Kidney tubule cell (primary cell): ENCODE measurements around the gene ITGB5.

ENCODE experiments used
- DNase-seq: peaks from one replicate; pipeline ENCODE4 v3.0.0-alpha.2; 2018; ENCODE audit warnings: low spot score

Gene ITGB5

GRCh38 chr3:124748560-124749198, 138.5 kb downstream of the ITGB5 start:
- DNase-seq = no peak

DNA sequence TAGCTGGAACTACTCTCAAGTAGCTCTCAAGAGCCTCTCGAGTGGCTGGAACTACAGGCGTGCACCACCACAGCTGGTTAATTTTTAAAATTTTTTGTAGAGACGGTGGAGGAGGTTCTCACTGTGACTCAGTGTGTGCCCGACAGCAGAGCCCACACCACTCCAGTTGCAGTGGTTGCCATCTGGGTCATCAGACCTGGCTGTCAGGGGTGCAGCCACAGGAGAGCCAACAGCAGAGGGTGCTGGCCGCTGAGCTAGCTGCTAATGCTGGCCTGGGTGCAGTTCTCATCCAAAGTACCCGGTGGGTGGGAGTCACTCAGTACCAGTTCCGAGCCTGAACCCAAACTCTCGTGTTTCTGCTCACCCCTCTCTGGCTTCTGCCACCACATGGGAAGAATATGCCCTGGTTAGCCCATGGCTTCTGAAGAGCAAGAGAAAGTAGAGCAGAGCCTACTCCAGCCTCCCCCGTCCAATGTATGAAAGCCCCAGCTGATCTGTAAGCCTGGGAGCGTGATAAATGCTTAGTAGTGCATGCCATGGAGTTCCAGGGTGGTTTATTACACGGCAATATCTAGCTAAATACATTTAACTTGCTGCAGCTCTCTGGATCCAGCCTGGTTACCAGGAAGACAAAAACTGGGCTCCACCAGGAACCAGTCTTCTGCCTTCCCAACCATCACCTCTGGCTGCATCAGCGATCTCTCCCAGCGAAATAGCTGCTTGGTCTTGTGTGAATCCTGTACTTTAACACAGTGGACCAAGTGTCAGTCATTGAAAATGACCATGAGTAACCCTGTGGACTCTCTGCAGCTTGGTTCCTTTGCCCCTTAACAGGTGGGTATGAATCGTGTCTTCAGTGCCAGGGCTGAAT, 139.8 kb downstream of the ITGB5 start:
- peak; percentile 34 for DNase-seq

DNA sequence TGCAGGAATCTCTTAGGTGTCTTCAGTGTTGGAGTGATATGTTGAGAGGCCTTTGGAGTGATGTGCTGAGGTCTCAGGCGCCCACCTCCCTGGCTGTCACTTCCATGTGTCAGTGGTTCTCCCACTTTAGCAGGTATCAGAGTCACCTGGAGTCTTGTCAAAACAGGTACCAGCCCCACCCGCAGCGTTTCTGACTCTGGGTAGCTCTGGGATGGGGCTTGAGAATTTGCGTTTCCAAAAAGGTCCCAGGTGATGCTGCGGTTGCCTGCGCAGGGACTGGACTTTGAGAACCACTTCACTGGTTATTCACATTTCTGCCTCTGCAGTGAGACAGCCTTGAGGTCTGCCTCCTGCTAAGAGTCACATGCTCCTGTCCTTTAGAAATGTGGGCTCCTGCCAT, 141.4 kb downstream of the ITGB5 start:
- no peak for DNase-seq

DNA sequence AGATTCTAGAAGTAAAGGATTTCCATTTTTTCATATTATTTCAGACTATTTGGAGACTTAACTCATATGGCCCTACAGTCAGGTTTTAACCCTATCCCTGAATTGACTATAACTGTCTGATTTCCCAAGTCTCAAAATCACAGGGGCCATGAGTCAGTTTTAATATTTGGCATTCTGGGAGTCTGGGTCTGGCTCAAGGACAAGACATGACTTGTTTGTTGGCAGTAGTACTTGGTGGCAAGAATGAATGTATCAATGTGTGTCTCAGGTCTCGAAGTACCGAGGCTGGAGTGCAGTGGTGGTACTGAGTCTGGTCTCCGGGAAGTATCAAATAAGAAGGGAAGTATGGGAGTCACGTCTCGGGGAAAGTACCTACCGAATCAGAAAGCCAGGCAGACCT, 146.1 kb downstream of the ITGB5 start:
- DNase-seq = no peak

DNA sequence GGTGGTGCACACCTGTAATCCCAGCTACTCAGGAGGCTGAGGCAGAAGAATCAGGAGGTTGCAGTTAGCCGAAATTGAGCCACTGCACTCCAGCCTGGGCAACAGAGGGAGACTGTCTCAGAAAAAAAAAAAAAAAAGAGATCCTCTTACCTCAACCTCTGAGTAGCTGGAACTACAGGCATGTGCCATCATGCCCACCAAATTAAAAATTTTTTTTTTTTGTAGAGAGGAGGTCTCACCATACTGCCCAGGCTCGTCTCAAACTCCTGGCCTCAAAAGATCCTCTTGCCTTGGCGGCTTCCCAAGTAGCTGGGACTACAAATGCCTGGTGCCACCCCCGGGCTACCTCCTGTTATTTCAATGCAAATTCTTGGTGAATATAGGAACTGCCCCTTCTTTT, 155.4 kb downstream of the ITGB5 start:
- no peak for DNase-seq

GRCh38 chr3:124730941-124731297, 156.2 kb downstream of the ITGB5 start:
- no peak for DNase-seq

DNA sequence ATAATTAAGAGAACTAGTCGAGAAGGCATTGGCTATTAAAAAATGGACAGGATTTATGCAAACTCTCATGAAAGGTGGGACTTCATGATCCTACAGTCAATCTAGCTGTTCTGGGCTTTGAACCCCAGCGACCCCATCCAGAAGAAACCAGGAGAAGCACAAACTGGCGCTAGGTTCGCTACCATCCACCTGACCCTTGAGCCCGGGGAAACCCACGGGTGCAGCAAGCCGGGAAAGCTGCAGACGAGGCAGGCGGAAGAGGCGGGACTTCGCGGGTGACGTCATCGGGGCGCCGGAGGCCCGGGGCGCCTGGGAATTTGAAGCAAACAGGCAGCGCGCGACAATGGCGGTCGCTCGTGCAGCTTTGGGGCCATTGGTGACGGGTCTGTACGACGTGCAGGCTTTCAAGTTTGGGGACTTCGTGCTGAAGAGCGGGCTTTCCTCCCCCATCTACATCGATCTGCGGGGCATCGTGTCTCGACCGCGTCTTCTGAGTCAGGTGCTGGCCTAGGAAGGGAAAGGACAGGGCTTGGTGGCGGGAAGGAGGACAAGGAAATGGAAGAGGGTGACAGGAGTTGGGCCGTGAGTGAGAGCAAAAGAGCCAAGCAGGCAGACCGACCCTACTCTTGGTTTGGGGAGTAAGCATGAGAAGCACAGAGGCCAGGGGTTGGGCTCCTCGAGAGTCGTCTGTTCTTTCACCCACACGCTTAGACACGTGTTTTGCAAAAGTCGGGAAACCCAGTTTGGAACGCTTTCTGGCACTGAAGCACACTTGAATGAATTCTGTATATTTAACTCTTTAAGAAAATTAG, 156.8 kb downstream of the ITGB5 start, which contains the start of gene UMPS:
TSS of gene UMPS (plus strand) at position 324 of the 812 bp plus-strand sequence. CDS start at position 344, 20 bp downstream.
- peak; percentile 86 for DNase-seq

- no peak for DNase-seq
Measured at GRCh38 chr3:124722589-124722988, 164.6 kb downstream of the ITGB5 start.

GRCh38 chr3:124714223-124714853, 172.8 kb downstream of the ITGB5 start:
- no peak for DNase-seq
